ENCODE measurements around the gene ESR1.

The ESR1 gene

GRCh38 chr6:151875524-151875923 is 68.0 kb downstream of the ESR1 start (continued):
- TF ChIP-seq, protein P1, sequence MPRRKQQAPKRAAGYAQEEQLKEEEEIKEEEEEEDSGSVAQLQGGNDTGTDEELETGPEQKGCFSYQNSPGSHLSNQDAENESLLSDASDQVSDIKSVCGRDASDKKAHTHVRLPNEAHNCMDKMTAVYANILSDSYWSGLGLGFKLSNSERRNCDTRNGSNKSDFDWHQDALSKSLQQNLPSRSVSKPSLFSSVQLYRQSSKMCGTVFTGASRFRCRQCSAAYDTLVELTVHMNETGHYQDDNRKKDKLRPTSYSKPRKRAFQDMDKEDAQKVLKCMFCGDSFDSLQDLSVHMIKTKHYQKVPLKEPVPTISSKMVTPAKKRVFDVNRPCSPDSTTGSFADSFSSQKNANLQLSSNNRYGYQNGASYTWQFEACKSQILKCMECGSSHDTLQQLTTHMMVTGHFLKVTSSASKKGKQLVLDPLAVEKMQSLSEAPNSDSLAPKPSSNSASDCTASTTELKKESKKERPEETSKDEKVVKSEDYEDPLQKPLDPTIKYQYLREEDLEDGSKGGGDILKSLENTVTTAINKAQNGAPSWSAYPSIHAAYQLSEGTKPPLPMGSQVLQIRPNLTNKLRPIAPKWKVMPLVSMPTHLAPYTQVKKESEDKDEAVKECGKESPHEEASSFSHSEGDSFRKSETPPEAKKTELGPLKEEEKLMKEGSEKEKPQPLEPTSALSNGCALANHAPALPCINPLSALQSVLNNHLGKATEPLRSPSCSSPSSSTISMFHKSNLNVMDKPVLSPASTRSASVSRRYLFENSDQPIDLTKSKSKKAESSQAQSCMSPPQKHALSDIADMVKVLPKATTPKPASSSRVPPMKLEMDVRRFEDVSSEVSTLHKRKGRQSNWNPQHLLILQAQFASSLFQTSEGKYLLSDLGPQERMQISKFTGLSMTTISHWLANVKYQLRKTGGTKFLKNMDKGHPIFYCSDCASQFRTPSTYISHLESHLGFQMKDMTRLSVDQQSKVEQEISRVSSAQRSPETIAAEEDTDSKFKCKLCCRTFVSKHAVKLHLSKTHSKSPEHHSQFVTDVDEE (CRISPR knock-in tag; IDR thresholded peaks at IDR 0.05) = no peak
- TF ChIP-seq ZNF8 (CRISPR knock-in tag; IDR thresholded peaks at IDR 0.05) (no peak), CSDC2 (CRISPR knock-in tag; IDR thresholded peaks at IDR 0.05) (no peak), SNAI2 (CRISPR knock-in tag; IDR thresholded peaks at IDR 0.05) (no peak)

DNA sequence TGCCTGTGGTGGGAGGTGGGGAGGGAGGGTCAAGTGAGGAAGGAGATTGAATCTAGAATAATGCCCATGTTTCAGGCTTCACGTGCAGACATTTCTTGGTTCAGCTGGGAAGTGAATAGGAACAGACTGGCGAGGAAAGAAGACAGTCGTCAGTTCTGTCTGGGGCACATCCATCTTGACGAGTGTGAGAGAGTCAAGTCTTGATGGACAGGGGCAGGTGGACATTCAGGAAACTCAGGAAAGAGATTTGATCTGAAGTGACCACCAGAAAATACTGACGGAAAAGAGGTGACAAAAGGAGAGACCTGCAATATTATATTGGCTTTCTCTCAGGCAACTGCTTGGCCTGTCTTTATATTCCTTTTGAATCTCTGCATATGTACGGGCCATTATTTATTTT is 68.6 kb downstream of the ESR1 start:
- no peak for ATAC-seq
- TF ChIP-seq PPARA (CRISPR knock-in tag; IDR thresholded peaks at IDR 0.05; ENCODE audit: borderline replicate concordance) = no peak
- no peak for TF ChIP-seq SNAI2 (CRISPR knock-in tag; IDR thresholded peaks at IDR 0.05)
- TF ChIP-seq PATZ1 (CRISPR knock-in tag; IDR thresholded peaks at IDR 0.05; ENCODE audit: borderline replicate concordance) = no peak
- no peak for TF ChIP-seq ZFP3 (CRISPR knock-in tag; IDR thresholded peaks at IDR 0.05)
- TF ChIP-seq ZFP30 (CRISPR knock-in tag; IDR thresholded peaks at IDR 0.05) = no peak
- TF ChIP-seq ESRRG (CRISPR knock-in tag; IDR thresholded peaks at IDR 0.05) = no peak
- TF ChIP-seq ZC3H10 (CRISPR knock-in tag; IDR thresholded peaks at IDR 0.05) = no peak
- TF ChIP-seq, protein P2, sequence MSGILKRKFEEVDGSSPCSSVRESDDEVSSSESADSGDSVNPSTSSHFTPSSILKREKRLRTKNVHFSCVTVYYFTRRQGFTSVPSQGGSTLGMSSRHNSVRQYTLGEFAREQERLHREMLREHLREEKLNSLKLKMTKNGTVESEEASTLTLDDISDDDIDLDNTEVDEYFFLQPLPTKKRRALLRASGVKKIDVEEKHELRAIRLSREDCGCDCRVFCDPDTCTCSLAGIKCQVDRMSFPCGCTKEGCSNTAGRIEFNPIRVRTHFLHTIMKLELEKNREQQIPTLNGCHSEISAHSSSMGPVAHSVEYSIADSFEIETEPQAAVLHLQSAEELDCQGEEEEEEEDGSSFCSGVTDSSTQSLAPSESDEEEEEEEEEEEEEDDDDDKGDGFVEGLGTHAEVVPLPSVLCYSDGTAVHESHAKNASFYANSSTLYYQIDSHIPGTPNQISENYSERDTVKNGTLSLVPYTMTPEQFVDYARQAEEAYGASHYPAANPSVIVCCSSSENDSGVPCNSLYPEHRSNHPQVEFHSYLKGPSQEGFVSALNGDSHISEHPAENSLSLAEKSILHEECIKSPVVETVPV (CRISPR knock-in tag; IDR thresholded peaks at IDR 0.05) = no peak
- no peak for TF ChIP-seq CREB5 (CRISPR knock-in tag; IDR thresholded peaks at IDR 0.05; ENCODE audit: low read depth)
- TF ChIP-seq POU6F1 (CRISPR knock-in tag; IDR thresholded peaks at IDR 0.05; ENCODE audit: borderline replicate concordance, low read depth) = no peak
- TF ChIP-seq ISL1 (CRISPR knock-in tag; IDR thresholded peaks at IDR 0.05) = no peak
- no peak for TF ChIP-seq CSDC2 (CRISPR knock-in tag; IDR thresholded peaks at IDR 0.05)
- no peak for TF ChIP-seq RARB (CRISPR knock-in tag; IDR thresholded peaks at IDR 0.05)
- no peak for TF ChIP-seq OSR1 (CRISPR knock-in tag; IDR thresholded peaks at IDR 0.05)
- no peak for TF ChIP-seq TOX (CRISPR knock-in tag; IDR thresholded peaks at IDR 0.05; ENCODE audit: borderline replicate concordance)
- TF ChIP-seq BACH2 (CRISPR knock-in tag; IDR thresholded peaks at IDR 0.05; ENCODE audit: borderline replicate concordance) = no peak
- no peak for TF ChIP-seq ZNF8 (CRISPR knock-in tag; IDR thresholded peaks at IDR 0.05)
- TF ChIP-seq GLIS3 (CRISPR knock-in tag; IDR thresholded peaks at IDR 0.05) = no peak
- TF ChIP-seq ZNF565 (CRISPR knock-in tag; conservative IDR thresholded peaks at IDR 0.05; ENCODE audit: low read depth) = no peak

- ATAC-seq = no peak
- TF ChIP-seq SNAI2 (CRISPR knock-in tag; IDR thresholded peaks at IDR 0.05) (no peak), ZNF565 (CRISPR knock-in tag; conservative IDR thresholded peaks at IDR 0.05; ENCODE audit: low read depth) (no peak), BACH2 (CRISPR knock-in tag; IDR thresholded peaks at IDR 0.05; ENCODE audit: borderline replicate concordance) (no peak), ARNTL (CRISPR knock-in tag; IDR thresholded peaks at IDR 0.05; ENCODE audit: borderline replicate concordance, low read depth) (no peak), RARB (CRISPR knock-in tag; IDR thresholded peaks at IDR 0.05) (no peak), ESRRG (CRISPR knock-in tag; IDR thresholded peaks at IDR 0.05) (no peak)
Measured at GRCh38 chr6:151877458-151877857, 70.0 kb downstream of the ESR1 start.
